HEK293T (cell line): ENCODE results near the gene LMF1.

Source experiments
- CTCF ChIA-PET: fragments of 350-600 bp; formaldehyde crosslinking; extraction: SDS; loops from one replicate; lab custom pipeline; 2021; ENCODE audit warnings: antibody characterized with exemption, inconsistent platforms; lab: Yijun Ruan, JAX
- POLR2A ChIA-PET: fragments of 350-600 bp; formaldehyde crosslinking; extraction: SDS; loops from one replicate; lab custom pipeline; 2020; ENCODE audit warnings: antibody characterized with exemption, inconsistent platforms; lab: Yijun Ruan, JAX
- DNase-seq: peaks from one replicate; pipeline ENCODE4 v3.0.0; 2012; ENCODE audit warnings: mixed read lengths; ENCODE audit errors: extremely low spot score
- ARNT ChIP-seq: fragments of 450-650 bp; IDR thresholded peaks from 2 replicates; pipeline ENCODE4 v1.6.1; 2017; ENCODE audit warnings: mild to moderate bottlenecking
- BHLHE40 ChIP-seq: fragments of 450-650 bp; IDR thresholded peaks from 2 replicates; pipeline ENCODE4 v1.6.1; 2016; ENCODE audit warnings: mild to moderate bottlenecking, moderate library complexity, borderline replicate concordance
- CTBP1 ChIP-seq: fragments of 450-650 bp; IDR thresholded peaks from 2 replicates; pipeline ENCODE4 v1.6.1; 2016; ENCODE audit warnings: borderline replicate concordance
- ELF4 ChIP-seq: fragments of 450-650 bp; IDR thresholded peaks from 2 replicates; pipeline ENCODE4 v1.6.1; 2017; ENCODE audit warnings: antibody characterized with exemption
- FOXA1 ChIP-seq: fragments of 450-650 bp; IDR thresholded peaks from 2 replicates; pipeline ENCODE4 v1.6.1; 2016; ENCODE audit warnings: mild to moderate bottlenecking
- FOXK2 ChIP-seq: fragments of 450-650 bp; IDR thresholded peaks from 2 replicates; pipeline ENCODE4 v1.6.1; 2016; ENCODE audit warnings: mild to moderate bottlenecking
- FOXM1 ChIP-seq: fragments of 450-650 bp; IDR thresholded peaks from 2 replicates; pipeline ENCODE4 v1.6.1; 2017; ENCODE audit warnings: mild to moderate bottlenecking, borderline replicate concordance
- HDGF ChIP-seq: fragments of 450-650 bp; IDR thresholded peaks from 2 replicates; pipeline ENCODE4 v1.6.1; 2017; ENCODE audit warnings: antibody characterized with exemption, borderline replicate concordance
- L3MBTL2 ChIP-seq: fragments of 450-650 bp; conservative IDR thresholded peaks from 2 replicates; pipeline ENCODE4 v1.6.1; 2016; ENCODE audit warnings: mild to moderate bottlenecking
- LEF1 ChIP-seq: fragments of 450-650 bp; IDR thresholded peaks from 2 replicates; pipeline ENCODE4 v1.6.1; 2017; ENCODE audit warnings: mild to moderate bottlenecking, borderline replicate concordance
- NFRKB ChIP-seq: fragments of 450-650 bp; IDR thresholded peaks from 2 replicates; pipeline ENCODE4 v1.6.1; 2016; ENCODE audit warnings: mild to moderate bottlenecking, moderate library complexity
- SP1 ChIP-seq: fragments of 450-650 bp; IDR thresholded peaks from 2 replicates; pipeline ENCODE4 v1.6.1; 2017
- SUZ12 ChIP-seq: fragments of 450-650 bp; IDR thresholded peaks from 2 replicates; pipeline ENCODE4 v1.6.1; 2016; ENCODE audit warnings: mild to moderate bottlenecking
- TARDBP ChIP-seq: fragments of 450-650 bp; IDR thresholded peaks from 2 replicates; pipeline ENCODE4 v1.6.1; 2016
- ZNF384 ChIP-seq: fragments of 450-650 bp; IDR thresholded peaks from 2 replicates; pipeline ENCODE4 v1.6.1; 2016
- TF ChIP-seq, protein P1 (sequence below): fragments of 450-650 bp; IDR thresholded peaks from 2 replicates; pipeline ENCODE4 v1.6.1; 2016

Gene LMF1

DNA sequence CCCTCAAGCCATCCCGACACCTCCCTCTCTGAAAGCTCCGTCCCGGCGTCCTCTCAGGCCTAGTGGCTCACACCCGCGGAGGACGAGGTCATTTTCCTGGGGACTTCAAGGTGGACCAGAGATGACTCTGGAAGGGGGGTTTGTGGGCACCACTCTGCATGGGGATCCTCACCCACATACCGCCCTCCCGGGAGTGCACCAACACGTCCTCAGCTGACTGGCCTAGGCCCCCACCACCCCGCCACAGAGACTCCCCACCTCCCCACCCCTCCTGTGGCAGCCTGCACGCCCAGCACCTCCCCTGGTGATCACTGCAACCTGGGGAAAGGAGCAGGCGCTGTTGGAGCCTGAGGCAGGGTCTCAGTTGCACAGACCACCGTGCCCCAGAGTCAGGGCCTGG lies 8.4 kb upstream of the LMF1 start:
- POLR2A ChIA-PET, result interaction anchor here (1.3 to 1.6 kb wide), 2 partner anchors 9 to 13 kb away, joined by 3 read pairs; no protein-coding TSS in a partner anchor
- TF ChIP-seq SP1, result no peak
- no peak for TF ChIP-seq ZNF384
- TF ChIP-seq BHLHE40, result no peak
- no peak for TF ChIP-seq FOXK2
- no peak for TF ChIP-seq SUZ12
- no peak for TF ChIP-seq LEF1
- TF ChIP-seq L3MBTL2, result no peak
- TF ChIP-seq ARNT, result no peak
- TF ChIP-seq, protein P1, sequence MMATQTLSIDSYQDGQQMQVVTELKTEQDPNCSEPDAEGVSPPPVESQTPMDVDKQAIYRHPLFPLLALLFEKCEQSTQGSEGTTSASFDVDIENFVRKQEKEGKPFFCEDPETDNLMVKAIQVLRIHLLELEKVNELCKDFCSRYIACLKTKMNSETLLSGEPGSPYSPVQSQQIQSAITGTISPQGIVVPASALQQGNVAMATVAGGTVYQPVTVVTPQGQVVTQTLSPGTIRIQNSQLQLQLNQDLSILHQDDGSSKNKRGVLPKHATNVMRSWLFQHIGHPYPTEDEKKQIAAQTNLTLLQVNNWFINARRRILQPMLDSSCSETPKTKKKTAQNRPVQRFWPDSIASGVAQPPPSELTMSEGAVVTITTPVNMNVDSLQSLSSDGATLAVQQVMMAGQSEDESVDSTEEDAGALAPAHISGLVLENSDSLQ, result no peak
- no peak for TF ChIP-seq ELF4
- TF ChIP-seq TARDBP, result no peak
- no peak for TF ChIP-seq NFRKB
- TF ChIP-seq HDGF, result no peak
- no peak for TF ChIP-seq CTBP1
- TF ChIP-seq FOXM1, result no peak
- TF ChIP-seq FOXA1, result no peak
- CTCF ChIA-PET, result no interaction called here
- no peak for DNase-seq

DNA sequence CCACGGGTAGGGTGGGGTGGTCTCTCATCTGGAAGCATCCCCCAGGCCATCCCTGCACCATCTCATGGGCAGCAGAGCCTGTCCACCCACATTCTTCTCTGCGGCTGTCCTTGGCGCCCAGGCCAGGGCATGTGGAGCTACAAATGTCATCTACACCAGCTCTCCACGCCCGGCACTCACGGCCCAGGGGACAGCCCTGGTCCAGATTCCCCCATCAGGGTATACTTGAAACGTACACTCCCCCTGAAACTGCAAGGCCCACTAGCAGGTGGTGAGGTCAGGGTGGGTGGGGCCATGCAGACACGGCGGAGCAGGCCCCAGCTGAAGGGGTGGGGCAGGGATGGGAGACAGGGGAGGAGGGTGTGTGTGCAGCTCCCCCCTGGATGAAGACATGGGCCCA lies 7.6 kb upstream of the LMF1 start:
- no peak for DNase-seq
- no peak for TF ChIP-seq SUZ12
- TF ChIP-seq TARDBP, result no peak
- TF ChIP-seq ARNT, result no peak
- TF ChIP-seq L3MBTL2, result no peak
- no peak for TF ChIP-seq LEF1
- no peak for TF ChIP-seq NFRKB
- TF ChIP-seq ELF4, result no peak
- TF ChIP-seq SP1, result no peak
- no peak for TF ChIP-seq FOXA1
- POLR2A ChIA-PET, result interaction anchor here (1.3 to 1.6 kb wide), 2 partner anchors 9 to 12 kb away, joined by 3 read pairs; no protein-coding TSS in a partner anchor
- CTCF ChIA-PET, result no interaction called here

DNA sequence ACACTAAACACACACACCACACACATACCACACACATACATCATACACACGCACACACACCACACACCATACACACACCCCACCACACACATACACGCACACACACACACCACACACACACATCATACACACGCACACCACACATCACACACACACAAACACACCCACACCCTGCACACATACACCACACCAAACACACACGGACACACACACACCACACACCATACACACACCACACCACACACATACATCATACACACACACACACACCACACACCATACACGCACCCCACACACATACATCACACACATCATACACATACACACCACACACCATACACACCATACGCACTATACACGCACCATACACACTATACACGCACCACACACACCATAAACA lies 7.1 kb upstream of the LMF1 start:
- POLR2A ChIA-PET, result no interaction called here
- no peak for DNase-seq
- CTCF ChIA-PET, result no interaction called here
- TF ChIP-seq TARDBP, result peak; percentile 57; the same call in 1 of the 2 replicates
- TF ChIP-seq ELF4, result no peak

DNA sequence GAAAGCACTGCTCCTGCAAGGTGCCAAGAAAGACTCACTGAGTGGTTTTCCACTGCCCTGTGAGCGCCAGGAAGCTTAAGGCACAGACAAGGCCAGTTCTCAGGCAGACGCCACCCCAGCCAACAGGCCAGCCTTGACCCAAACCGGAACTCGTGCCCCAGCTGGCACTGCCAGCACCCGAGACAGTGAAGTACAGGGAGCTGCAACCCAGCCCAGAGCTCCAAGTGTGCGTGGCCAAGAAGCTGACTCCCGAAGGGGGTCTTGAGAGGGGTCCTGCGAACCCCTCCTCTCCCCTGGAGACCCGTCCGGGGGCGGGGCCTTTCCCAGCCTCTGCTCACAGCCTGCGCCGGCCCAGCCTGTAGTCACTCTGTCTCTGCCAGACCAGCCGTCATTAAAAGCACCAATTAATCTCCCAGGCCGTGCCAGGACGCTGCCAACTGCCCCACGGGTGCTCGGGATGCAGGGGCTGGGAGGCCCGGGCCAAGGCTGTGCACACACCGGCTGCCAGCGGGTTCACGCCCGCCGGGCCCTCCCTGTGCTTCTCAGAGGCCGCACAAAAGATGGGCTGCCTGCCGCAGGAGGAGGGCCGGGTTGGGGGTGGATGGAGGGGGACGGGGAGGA lies 6.4 kb upstream of the LMF1 start:
- CTCF ChIA-PET, result no interaction called here
- DNase-seq, result no peak
- POLR2A ChIA-PET, result no interaction called here
- TF ChIP-seq ELF4 (no peak), ARNT (no peak), BHLHE40 (no peak), FOXK2 (no peak), CTBP1 (no peak), FOXM1 (no peak)
- TF ChIP-seq, protein P1, result no peak

DNA sequence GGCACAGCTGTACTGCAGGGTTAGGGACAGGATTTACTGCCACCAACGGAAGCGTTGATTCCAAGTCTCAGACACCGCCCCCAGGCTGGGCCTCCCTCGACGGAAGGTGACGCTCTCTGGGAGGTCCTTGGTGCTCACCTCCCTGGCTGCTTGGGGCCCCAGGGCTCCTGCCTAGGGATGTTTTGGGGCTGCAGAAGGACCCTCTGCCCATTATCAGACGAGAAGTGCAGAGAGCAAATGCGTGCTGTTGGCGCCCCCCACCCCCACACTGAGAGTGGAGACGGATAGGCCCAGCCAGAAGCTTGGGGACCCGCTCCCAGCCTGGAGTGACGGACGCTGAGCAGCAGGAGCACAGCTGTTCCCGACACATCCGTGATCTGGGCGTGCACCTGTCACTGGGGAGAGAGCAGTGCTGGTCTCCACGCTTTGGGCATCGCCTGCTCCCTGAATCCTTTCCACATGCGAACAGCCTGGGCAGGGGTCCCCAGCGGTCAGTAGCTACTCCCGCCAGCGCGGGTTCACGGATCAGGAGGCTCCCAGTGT lies 5.7 kb upstream of the LMF1 start:
- no peak for DNase-seq
- TF ChIP-seq FOXM1, result no peak
- TF ChIP-seq LEF1, result no peak
- TF ChIP-seq, protein P1, result no peak
- TF ChIP-seq ELF4, result no peak
- TF ChIP-seq ARNT, result no peak
- TF ChIP-seq SP1, result no peak
- TF ChIP-seq BHLHE40, result no peak
- POLR2A ChIA-PET, result no interaction called here
- CTCF ChIA-PET, result no interaction called here

DNA sequence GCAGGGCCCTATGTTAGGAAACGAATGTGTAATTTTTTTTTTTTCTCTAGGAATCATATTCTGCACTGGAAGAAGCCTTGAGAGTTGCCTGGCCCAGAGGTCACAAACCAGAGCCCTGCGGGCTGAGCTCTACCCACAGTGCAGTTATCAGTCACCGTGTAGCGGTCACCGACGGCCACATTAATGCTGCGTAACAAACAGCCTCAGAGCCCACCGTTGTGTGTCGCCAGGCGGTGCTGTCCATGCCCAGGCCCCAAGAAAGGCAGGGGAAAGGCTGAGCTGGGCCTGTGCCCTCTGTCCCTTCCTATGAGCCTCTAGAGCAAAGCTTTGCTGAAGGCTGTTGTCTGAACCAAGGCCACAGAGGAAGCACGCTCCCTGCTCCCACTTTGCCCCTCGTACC lies 4.5 kb upstream of the LMF1 start:
- TF ChIP-seq SUZ12 (no peak), BHLHE40 (no peak)
- DNase-seq, result no peak
- POLR2A ChIA-PET, result no interaction called here
- CTCF ChIA-PET, result no interaction called here

DNA sequence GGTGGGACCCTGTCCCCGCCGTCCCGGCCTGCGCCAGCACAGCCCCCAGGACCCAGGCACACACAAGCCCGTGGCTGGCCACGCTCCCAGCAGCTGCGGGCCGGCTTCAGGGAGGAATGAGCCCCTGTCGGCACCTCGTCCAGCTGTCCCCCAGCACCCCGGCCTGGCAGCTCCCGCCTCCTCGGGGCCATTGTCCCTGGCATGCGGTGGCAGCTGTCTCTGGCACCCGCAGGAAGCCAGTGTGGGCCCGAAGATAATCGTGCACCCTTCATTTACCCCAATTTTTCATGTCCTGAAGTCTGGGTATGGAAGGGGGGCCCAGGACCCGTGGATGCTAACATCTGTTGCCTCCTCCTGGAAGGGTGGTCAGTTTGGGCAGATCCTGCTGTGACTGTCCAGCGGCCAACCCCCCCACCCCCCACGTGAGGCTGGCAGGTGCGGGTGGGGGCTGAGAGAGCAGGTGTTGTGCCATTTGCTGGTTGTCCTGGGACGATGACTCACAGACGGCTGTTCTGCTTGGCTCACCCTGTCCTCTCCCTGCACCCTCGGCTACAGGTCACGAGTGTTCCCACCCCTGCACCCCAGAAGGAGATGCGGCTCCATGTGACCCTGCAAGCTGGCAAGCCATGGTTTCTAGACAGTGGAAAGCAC lies 4.0 kb upstream of the LMF1 start:
- POLR2A ChIA-PET, result no interaction called here
- no peak for DNase-seq
- TF ChIP-seq SUZ12 (no peak), ELF4 (no peak)
- TF ChIP-seq, protein P1, result no peak
- CTCF ChIA-PET, result no interaction called here
